A549 treated with Hydrocortisone at 1 μM for 4 hours (cell line): ENCODE measurements around the gene EIF1AD. TPM values are rescaled to one million over a fixed set of nuclear protein-coding genes. Genes with fewer than 3 reads are reported as not detected.

Source experiments
- total RNA-seq: library from RNA; stranded (reverse); fragments of 200-300 nt; extraction: Qiagen RNA extraction; gene quantifications from 5 replicates; pipeline ENCODE4 v1.2.3, GENCODE V29; 2022

EIF1AD gene, protein sequence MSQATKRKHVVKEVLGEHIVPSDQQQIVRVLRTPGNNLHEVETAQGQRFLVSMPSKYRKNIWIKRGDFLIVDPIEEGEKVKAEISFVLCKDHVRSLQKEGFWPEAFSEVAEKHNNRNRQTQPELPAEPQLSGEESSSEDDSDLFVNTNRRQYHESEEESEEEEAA
- 36.3 to 54.2 TPM (median 37.8 TPM) in 5 replicates for total RNA-seq

DNA sequence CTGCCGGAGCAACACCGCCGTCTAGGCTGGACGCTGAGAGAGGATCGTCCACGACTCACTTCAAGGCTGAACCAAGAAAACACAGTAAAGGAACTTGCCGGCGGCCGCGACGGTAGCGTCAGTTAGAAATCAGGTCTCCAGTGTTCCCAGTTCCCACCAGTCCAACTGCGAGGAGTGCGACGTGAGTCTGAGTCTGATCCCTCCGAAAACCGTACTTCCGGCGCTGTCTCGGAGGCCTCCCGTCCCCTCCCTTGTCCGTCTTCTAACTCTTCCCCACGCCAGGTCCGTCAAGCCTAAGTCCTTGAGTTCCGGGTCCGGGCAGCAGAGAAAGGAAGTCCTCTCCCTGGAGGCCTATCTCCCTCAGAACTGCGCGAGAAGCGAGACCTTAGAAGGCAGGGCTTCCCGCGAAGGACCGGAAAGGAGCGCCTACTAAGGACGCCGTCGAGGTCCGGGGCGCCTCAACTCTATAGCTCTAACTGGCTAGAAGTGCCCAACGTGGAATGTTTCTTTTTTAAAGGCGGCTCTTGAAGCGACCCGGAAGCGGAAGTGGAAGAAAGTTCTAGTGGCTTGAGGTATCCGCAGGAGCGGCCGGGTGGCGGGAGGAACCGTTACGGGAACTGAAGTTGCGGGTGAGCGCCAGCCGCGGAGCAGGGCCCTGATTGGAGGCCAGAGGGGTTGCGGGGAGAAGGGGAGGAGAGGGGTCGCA lies at the start of gene EIF1AD, which contains the start of gene BANF1:
TSS of gene EIF1AD (minus strand) at position 216 of the 706 bp plus-strand sequence. CDS start 1,768 bp downstream, outside the sequence.
TSS of gene BANF1 (plus strand) at position 562 of the 706 bp plus-strand sequence. CDS start 748 bp downstream, outside the sequence.

DNA sequence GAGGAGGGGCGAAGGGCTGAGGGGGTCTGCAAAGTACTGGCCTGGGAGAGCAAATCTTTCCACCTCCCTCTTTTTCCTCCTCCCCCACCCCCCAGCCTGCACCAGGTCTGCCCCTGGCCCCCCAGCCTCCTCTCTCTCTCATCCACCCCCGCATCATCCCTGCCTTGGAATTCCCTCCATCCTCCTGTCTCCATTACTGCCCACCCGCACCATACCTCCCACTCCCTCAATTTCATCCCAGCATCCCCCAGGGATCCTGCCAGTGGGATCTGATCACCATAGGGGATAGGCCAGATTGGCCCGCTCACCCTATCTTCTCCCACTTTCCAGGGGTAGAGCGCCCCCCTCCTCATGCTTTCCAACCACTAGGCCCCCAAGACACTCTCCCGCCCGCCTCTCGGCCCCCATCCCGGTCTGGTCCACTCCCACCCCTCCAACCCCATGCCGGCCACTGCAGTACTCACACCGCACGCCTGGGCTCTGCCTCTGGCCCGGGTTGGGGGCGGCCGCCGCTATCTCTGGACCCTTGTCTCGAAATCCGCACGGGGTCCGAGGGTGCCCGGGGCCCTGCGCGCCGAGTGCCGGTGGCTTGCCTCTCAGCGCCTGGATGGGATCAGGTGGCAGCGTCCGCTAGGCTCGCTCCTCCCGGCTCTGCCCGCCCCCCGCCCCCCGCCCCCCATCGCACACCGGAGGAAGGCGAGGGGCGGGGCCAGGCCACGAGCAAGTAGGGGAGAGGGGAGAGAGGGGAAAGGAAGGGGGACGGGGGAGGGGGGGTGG lies 46.8 kb upstream of the EIF1AD start, which contains the start of gene GAL3ST3:
TSS of gene GAL3ST3 (minus strand) at position 615 of the 777 bp plus-strand sequence. CDS start 3,746 bp downstream, outside the sequence.

DNA sequence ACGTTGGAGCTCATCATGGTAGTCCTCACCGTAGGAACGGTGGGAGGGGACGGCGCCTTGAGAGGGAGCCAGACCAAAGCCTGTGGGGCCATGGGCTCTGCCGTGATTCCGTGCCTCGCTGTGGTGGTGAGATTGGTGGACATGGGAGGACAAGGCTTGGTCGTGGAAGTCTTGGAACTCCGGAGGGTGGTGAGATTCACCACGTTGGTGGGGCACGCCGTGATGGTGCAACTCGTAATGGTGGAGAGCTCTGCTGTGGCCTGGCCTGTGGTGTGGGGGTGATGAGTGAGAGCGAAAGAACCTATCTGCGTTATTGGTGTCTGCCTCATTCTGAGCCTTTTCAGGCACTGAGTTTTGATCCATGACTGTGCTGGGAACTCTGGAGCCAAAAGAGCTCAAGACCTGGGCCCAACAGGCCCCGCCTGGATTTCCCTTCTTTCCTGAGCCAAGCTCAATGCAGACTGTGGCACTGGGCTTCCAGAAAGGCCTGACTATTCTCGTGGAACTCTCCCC lies 24.1 kb upstream of the EIF1AD start, which contains the start of gene CATSPER1:
TSS of gene CATSPER1 (minus strand) at position 463 of the 513 bp plus-strand sequence. CDS start at position 363, 100 bp downstream.

DNA sequence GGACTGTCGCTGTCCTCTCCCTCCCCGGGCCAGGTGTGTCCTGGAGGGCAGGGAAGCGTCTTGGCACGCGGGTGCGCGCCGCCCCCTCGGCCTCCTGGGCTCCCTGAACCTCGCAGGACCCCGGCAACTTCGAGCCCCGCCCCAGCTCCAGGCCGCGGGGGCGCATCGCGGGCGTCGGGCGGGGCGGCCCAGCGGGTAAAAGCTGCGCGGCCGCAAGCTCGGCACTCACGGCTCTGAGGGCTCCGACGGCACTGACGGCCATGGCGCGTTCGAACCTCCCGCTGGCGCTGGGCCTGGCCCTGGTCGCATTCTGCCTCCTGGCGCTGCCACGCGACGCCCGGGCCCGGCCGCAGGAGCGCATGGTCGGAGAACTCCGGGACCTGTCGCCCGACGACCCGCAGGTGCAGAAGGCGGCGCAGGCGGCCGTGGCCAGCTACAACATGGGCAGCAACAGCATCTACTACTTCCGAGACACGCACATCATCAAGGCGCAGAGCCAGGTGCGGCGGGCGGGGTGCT lies 9.9 kb upstream of the EIF1AD start, which contains the start of gene CST6:
TSS of gene CST6 (plus strand) at position 224 of the 519 bp plus-strand sequence. CDS start at position 261, 37 bp downstream.

DNA sequence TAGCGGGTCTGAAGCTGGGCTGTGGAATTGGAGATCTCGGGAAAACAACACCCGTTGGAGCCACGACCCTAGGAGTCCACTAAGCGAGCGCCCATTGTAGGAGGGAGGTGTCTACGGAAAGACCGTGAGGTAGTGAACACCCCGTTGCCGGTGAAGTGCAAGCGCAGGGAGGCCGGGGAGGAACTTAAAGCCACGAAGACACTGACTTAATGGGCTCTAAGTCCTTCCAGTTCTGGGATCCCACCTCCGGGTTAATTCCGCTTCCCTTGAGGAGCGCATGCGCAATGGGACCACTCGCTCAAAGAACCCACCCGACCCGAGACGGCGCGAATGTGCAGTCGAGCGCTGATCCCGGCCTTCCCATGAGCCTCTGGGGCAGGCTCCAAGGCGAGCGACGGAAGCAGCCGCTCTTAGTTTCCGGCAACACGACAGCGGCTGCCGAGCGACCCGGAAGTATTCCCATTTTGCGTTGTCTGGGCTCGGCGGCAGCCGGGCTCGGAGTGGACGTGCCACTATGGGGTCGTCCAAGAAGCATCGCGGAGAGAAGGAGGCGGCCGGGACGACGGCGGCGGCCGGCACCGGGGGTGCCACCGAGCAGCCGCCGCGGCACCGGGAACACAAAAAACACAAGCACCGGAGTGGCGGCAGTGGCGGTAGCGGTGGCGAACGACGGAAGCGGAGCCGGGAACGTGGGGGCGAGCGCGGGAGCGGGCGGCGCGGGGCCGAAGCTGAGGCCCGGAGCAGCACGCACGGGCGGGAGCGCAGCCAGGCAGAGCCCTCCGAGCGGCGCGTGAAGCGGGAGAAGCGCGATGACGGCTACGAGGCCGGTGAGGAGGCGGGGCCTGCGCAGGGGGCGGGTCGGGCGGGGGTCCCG lies 40.5 kb downstream of the EIF1AD start, which contains the start of gene SART1:
TSS of gene SART1 (plus strand) at position 468 of the 874 bp plus-strand sequence. CDS start at position 515, 47 bp downstream.

Other genes with a start within 250 kb of the EIF1AD start
- 8.5 to 11.9 TPM (median 10.8 TPM) in 5 replicates for gene AP5B1, start 221.2 kb downstream of the EIF1AD start, total RNA-seq
- 0.03 to 0.13 TPM (median 0.08 TPM) in 3 of 5 replicates, not detected in the others for gene OVOL1, start 215.1 kb downstream of the EIF1AD start, total RNA-seq
- gene SNX32, start 168.2 kb downstream of the EIF1AD start, total RNA-seq: 0.06 to 0.11 TPM (median 0.08 TPM) in 3 of 5 replicates, not detected in the others
- gene CFL1, start 144.0 kb downstream of the EIF1AD start, total RNA-seq: 1,998 to 2,345 TPM (median 2,265 TPM) in 5 replicates
- gene MUS81, start 141.7 kb downstream of the EIF1AD start, total RNA-seq: 24.8 to 34.3 TPM (median 33.8 TPM) in 5 replicates
- 0.78 to 1.3 TPM (median 0.94 TPM) in 5 replicates for gene EFEMP2, start 129.4 kb downstream of the EIF1AD start, total RNA-seq
- gene CTSW, start 122.3 kb downstream of the EIF1AD start, total RNA-seq: 0.06 to 0.13 TPM (median 0.09 TPM) in 3 of 5 replicates, not detected in the others
- gene FIBP, start 113.7 kb downstream of the EIF1AD start, total RNA-seq: 70.0 to 85.8 TPM (median 82.0 TPM) in 5 replicates
- gene CCDC85B, start 111.5 kb downstream of the EIF1AD start, total RNA-seq: 18.2 to 42.2 TPM (median 39.0 TPM) in 5 replicates
- 97.6 to 169 TPM (median 123 TPM) in 5 replicates for gene FOSL1, start 101.8 kb downstream of the EIF1AD start, total RNA-seq
- 36.2 to 49.2 TPM (median 42.8 TPM) in 5 replicates for gene C11orf68, start 83.1 kb downstream of the EIF1AD start, total RNA-seq
- 154 to 246 TPM (median 196 TPM) in 5 replicates for gene DRAP1, start 82.7 kb downstream of the EIF1AD start, total RNA-seq
- not detected in 5 replicates for gene TSGA10IP, start 56.7 kb downstream of the EIF1AD start, total RNA-seq
- gene SART1, start 40.4 kb downstream of the EIF1AD start, total RNA-seq: 43.5 to 63.3 TPM (median 54.0 TPM) in 5 replicates
- gene BANF1, start 346 bp upstream of the EIF1AD start, total RNA-seq: 350 to 491 TPM (median 479 TPM) in 5 replicates
- gene CST6, start 9.9 kb upstream of the EIF1AD start, total RNA-seq: not detected in 5 replicates
- gene CATSPER1, start 24.3 kb upstream of the EIF1AD start, total RNA-seq: 0.98 to 1.4 TPM (median 1.3 TPM) in 5 replicates
- gene GAL3ST3, start 47.0 kb upstream of the EIF1AD start, total RNA-seq: not detected in 5 replicates
- gene SF3B2, start 50.2 kb upstream of the EIF1AD start, total RNA-seq: 162 to 202 TPM (median 169 TPM) in 5 replicates
- 57.6 to 92.8 TPM (median 81.4 TPM) in 5 replicates for gene PACS1, start 68.1 kb upstream of the EIF1AD start, total RNA-seq